ENCODE data around the gene NBEA.

The NBEA gene

GRCh38 chr13:34933786-34934185 lies 8.3 kb upstream of the NBEA start:
- no peak overlapping the region for H3K4me3 ChIP-seq (replicated peaks in 1 of 2; ENCODE audit: low read depth in 2 of 2, low read length in 2 of 2)
- TF ChIP-seq CTCF (IDR thresholded peaks at IDR 0.05; ENCODE audit: low read depth, low read length), result no peak

GRCh38 chr13:34935841-34936240 lies 6.2 kb upstream of the NBEA start:
- DNase-seq (ENCODE audit: low read depth in 2 of 2), result no peak
- TF ChIP-seq CTCF (IDR thresholded peaks at IDR 0.05; ENCODE audit: low read depth, low read length), result no peak
- no peak overlapping the region for H3K4me3 ChIP-seq (replicated peaks in 1 of 2; ENCODE audit: low read depth in 2 of 2, low read length in 2 of 2)

More at GRCh38 chr13:34933786-34934185, 8.3 kb upstream of the NBEA start:
- DNase-seq (ENCODE audit: low read depth in 2 of 2), result no peak

GRCh38 chr13:34939771-34940170 lies 2.3 kb upstream of the NBEA start:
- H3K4me3 ChIP-seq (replicated peaks in 1 of 2; ENCODE audit: low read depth in 2 of 2, low read length in 2 of 2), result no peak overlapping the region
- TF ChIP-seq CTCF (IDR thresholded peaks at IDR 0.05; ENCODE audit: low read depth, low read length), result no peak
- DNase-seq (ENCODE audit: low read depth in 2 of 2), result no peak

- no peak for DNase-seq (ENCODE audit: low read depth in 2 of 2)
- no peak for TF ChIP-seq CTCF (IDR thresholded peaks at IDR 0.05; ENCODE audit: low read depth, low read length)
- H3K4me3 ChIP-seq (replicated peaks in 1 of 2; ENCODE audit: low read depth in 2 of 2, low read length in 2 of 2), result peak overlapping the region; percentile 67 to 82
Observed at GRCh38 chr13:34941436-34941834, 635 bp upstream of the NBEA start.

GRCh38 chr13:34942732-34943435 lies 814 bp downstream of the NBEA start:
- peak overlapping the region; percentile 67 to 82 for H3K4me3 ChIP-seq (replicated peaks in 1 of 2; ENCODE audit: low read depth in 2 of 2, low read length in 2 of 2)
- no peak for TF ChIP-seq CTCF (IDR thresholded peaks at IDR 0.05; ENCODE audit: low read depth, low read length)
- no peak for DNase-seq (ENCODE audit: low read depth in 2 of 2)

GRCh38 chr13:34943436-34944273 lies 1.6 kb downstream of the NBEA start:
- H3K4me3 ChIP-seq (replicated peaks in 1 of 2; ENCODE audit: low read depth in 2 of 2, low read length in 2 of 2), result peak overlapping the region in 1 of 2 donors; percentile 67
- no peak for TF ChIP-seq CTCF (IDR thresholded peaks at IDR 0.05; ENCODE audit: low read depth, low read length)
- DNase-seq (ENCODE audit: low read depth in 2 of 2), result no peak

Measured in cardiac fibroblast (primary cell).